ENCODE measurements around the gene FUT1. TPM values are rescaled to one million over a fixed set of nuclear protein-coding genes. Genes with fewer than 3 reads are reported as not detected.

Gene FUT1
- total and polyA plus RNA-seq, 4 donors, result 0.48 to 6.8 (median 1.0) TPM

- TF ChIP-seq HNF4A (conservative IDR thresholded peaks at IDR 0.05), result no peak
- TF ChIP-seq RXRA (IDR thresholded peaks at IDR 0.05), result no peak
- TF ChIP-seq TAF1 (conservative IDR thresholded peaks at IDR 0.05), result no peak
- peak in 1 of 2 donors; percentile 51 for TF ChIP-seq RAD21 (IDR thresholded peaks at IDR 0.05)
- peak; percentile 50 for TF ChIP-seq SP1 (IDR thresholded peaks at IDR 0.05)
- TF ChIP-seq YY1 (IDR thresholded peaks at IDR 0.05), result no peak
- TF ChIP-seq HNF4G (IDR thresholded peaks at IDR 0.05), result no peak
- no peak for TF ChIP-seq MAX (IDR thresholded peaks at IDR 0.05)
- TF ChIP-seq GABPA (IDR thresholded peaks at IDR 0.05 in 1 of 2, conservative IDR thresholded peaks at IDR 0.05 in 1 of 2), result no peak
- no peak for TF ChIP-seq ATF3 (IDR thresholded peaks at IDR 0.05)
- peak in 1 of 2 donors; percentile 66 for TF ChIP-seq EGR1 (IDR thresholded peaks at IDR 0.05; ENCODE audit: low read depth in 2 of 2)
- TF ChIP-seq FOXA1 (IDR thresholded peaks at IDR 0.05), result no peak
- peak; percentile 60 for TF ChIP-seq CTCF (IDR thresholded peaks at IDR 0.05; ENCODE audit: low read depth, low read length, missing input control)
- TF ChIP-seq FOXA2 (IDR thresholded peaks at IDR 0.05), result no peak
- TF ChIP-seq NR2F2 (IDR thresholded peaks at IDR 0.05), result no peak
- no peak for TF ChIP-seq ZBTB33 (IDR thresholded peaks at IDR 0.05)
- TF ChIP-seq REST (IDR thresholded peaks at IDR 0.05), result no peak
- no peak for TF ChIP-seq JUND (IDR thresholded peaks at IDR 0.05)
- Histone ChIP-seq H3K4me1 (ENCODE audit: control insufficient read depth in 4 of 4, insufficient read depth in 4 of 4, low read length in 3 of 4) (peaks cover 2 to 9% (median 7%) of the 10 kb centered on the region in 4 donors), H3K27me3 (ENCODE audit: control insufficient read depth in 4 of 4, insufficient read depth in 4 of 4, low read length in 3 of 4) (no peaks in the 10 kb centered on the region), H3K27ac (ENCODE audit: low read depth in 1 of 2, low read length in 2 of 2) (peak overlapping the region; percentile 57 to 59), H3K36me3 (ENCODE audit: control insufficient read depth in 4 of 4, insufficient read depth in 3 of 4, low read depth in 1 of 4, low read length in 3 of 4) (no peaks in the 10 kb centered on the region), H3K9ac (ENCODE audit: low read depth in 1 of 2, low read length in 2 of 2) (peak overlapping the region; percentile 53 to 77), H3K9me3 (ENCODE audit: control insufficient read depth in 4 of 4, low read length in 3 of 4) (no peaks in the 10 kb centered on the region), H3K4me3 (ENCODE audit: low read depth in 1 of 3, low read length in 3 of 3) (peak overlapping the region; percentile 46 to 72 (median 49))
- peak; percentile 99 for DNase-seq (ENCODE audit: low spot score)
- 3% methylated on average over 96 of the region's 96 CpGs for WGBS
Observed at GRCh38 chr19:48738557-48739403, 13.7 kb downstream of the FUT1 start.

All from liver (tissue), 9 donors.